NOMO-1 (cell line): Measurements from ENCODE around the gene TERT.

ENCODE experiments used
- DNase-seq, 2 experiments: peaks; one replicate each; lab custom pipeline; 2025; ENCODE audit not compliant: unreplicated experiment in 2 of 2; lab: John Stamatoyannopoulos, UW

The TERT gene

DNA sequence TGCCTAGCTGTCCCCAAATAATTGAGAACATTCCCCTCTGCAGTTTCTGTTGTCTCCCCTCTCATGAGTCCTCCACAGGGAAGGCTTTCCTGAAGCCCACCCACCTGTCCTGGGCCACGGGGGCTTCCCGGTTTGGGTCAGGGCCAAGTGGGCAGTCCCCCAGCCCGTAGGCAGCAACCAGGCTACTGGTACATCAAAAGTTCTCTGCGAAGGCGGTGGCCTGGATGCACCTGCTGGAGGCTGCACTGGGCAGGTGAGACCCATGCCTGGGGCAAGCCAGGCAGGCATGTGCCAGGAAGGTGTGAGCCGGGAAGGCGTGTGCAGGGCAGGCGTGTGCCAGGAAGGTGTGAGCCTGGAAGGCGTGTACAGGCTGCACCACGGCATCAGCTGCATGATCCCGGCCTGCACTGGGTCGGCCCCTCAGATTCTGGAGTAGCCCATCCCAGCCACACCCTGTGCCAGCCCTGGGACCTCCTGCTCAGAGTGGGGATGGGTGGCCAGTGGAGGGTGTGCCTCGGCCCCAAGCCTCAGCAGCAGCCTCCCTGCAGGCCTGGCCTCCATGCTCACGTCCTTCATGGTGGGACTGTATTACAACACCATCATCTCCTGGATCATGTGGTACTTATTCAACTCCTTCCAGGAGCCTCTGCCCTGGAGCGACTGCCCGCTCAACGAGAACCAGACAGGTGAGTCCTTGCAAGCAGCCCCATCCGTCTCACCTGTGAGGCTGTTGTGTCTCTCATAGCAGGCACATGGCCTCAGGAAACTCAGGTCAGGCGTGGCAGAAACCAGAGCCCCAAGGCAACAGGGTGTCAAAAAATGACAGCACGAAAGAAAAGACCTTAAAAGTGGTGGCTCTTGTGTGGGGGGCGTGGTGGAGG lies 84.7 kb downstream of the TERT start:
- no peak for DNase-seq

DNA sequence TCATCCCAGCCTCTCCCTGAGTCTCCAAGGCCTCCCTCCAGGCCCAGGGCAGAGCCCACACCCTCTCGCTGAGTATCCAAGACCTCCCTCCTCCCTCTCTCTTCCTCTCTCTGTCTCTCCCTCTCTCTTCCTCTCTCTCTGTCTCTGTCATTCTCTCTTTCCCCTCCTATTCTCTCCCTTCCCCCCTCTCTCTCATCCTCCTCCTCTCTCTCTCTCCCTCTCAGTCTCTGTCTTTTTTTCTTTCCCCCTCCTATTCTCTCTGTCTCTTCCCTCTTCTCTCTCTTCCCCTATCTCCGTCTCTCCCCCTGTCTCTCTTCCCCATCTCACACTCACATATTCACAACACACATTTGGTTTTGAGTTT lies 85.4 kb downstream of the TERT start:
- no peak for DNase-seq

DNA sequence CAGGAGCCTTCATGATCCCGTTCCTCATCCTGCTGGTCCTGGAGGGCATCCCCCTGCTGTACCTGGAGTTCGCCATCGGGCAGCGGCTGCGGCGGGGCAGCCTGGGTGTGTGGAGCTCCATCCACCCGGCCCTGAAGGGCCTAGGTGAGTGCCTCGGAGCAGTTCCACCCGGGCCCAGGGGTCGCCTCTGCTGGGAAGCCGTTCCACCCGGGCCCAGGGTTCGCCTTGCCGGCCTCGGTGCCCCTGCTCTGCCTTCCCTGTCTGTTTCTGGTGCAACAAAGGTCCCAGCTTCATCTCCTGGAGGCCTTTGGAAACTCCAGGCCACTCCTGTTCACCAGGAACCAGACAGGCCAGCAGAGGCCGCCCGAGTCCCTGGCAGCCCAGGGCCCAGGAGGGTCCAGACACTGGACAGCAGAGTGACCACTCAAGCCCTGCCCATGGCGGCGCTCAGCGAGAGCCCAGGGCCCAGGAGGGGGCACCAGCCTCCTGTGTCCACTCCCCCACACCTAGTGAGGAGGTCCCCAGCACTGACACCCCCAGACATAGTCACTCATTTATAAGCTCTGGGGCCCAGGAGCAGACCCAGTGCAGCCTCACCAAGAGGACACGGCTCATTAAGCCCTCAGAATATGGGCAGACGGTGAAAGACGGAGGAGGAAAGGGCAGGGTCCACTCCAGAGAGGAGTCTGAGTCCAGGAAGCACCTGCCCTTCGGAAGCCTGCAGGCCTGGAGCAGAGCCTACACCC lies 86.0 kb downstream of the TERT start:
- DNase-seq: no peak

DNA sequence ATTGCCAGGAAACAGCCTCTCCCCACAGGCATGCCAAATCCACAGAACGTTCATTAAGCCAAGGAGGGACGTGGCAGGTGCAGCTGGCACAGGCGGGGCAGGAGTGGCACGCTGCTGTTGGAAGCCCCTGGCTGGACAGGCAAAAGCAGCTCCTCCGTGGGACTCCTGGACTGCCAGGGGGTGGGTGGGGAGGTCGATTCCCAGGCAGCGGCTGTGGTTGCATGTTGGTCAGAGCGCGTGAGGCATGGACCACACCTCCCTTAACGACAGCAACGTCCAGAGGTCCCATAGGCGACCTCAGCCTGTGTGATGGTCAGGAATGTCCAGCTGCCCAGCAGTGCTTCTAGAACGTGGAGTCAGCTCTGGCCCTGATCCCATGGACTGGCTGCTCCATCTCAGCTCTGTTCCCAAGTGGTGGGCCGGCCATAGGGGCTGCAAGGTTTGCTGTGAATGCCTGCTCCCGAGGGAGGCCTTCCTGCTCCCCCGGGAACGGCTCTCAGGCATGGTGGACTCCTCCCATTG lies 86.6 kb downstream of the TERT start:
- no peak for DNase-seq

DNA sequence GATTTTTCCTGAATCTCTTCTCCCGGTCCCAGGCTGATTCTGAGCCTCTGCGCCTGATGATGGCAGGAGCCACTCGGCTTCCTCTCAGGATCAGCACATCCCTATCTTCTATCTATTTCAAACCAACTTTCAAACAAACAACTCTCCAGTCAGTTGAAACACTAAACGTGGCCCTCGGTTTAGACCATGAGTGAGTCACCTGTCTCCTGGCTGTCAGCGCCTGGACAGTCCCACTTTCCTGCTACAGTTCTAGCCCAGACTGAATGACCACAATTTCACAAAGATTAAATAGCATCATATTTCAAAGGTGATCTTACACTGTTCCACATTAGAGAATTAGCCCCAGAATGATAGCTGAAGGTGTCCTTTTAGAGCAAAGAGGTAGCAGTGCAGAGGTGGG lies 87.3 kb downstream of the TERT start:
- peak in 1 of 2 experiments; percentile 19 for DNase-seq

DNA sequence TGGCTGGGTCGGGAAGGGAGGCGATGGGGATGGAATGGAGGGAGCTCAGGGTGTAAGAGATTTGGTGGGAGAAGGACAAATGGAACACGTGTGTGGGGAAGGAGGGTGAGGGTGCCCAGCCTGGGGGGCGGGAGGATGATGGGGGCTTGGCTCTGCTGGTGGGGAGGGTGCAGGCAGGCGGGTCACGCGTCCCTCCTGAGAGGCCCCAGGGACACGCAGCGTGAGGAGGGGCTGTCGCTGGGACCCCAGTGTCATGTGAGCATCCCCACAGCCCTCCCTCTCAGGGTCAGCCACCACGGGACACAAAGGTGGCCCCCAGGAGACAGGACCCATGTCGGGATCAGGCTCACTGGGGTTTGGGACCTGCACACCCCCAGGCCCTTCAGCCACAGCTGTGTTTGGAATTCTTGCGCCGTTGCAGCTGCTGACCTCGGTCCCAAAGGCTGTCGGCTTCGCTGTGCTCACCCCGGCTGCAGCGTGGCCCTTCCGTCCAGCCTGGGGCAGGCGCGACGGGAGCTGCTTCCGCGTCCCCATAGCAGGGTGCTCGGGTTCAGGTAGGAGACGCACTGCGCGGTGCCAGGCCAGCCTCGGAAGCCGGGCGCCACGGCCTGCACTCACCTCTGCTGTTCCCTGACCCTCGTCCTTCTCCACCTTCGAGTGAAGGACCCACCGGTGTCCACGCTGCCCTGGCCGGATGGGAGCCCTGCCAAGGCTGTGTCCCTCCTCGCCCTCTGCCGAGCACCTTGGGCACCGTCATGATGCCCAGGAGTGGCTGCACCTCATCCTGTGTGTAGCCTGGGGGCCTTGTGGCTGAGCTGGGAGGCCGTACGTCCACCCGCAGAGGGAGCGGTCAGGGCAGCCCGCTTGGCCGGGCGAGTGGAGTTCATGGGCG lies 88.1 kb downstream of the TERT start:
- DNase-seq: no peak

DNA sequence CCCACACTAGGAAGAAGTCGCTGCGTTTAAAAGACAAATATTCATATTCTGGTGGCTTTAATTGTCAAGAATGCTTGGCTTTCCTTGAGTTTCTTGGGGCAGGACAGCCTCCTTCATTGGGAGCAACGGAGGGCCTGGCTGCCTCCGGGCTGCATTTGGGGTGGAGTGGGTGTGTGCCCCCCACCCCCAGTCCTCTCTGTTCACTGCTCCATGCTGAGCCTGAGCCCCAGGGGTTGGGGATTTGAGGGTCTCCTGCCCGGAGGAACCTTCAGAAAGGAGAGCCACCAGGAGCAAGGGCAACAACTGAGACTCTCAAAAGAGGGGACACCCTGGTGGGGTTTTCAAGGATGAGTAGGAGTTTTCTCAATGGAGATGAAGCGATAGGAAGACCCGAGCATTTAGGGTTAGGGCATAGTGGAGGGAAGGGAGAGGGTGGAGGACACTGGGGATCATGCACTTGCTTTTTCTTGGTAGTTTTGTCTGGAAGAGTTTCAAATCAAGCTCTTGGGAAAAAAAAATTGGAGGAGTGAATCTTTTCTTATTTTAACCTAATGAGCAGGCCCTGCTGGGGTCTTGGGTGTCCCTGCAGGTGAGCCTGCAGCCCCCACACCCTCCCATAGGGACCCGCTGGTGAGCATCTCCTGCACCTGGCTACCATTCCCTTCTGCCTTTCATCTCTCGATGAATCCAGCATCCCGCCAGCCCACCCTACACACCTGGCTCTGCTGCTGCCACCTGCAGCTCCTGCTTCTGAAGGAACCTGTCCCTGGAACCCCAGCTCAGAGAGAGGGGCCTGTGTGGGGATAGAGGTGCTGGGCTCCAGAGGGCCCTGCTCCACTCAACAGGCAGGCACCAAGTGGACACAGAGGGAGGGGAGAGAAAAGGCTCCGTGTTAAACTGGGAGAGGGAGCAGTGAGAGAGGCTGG lies 89.3 kb downstream of the TERT start:
- DNase-seq: no peak

DNA sequence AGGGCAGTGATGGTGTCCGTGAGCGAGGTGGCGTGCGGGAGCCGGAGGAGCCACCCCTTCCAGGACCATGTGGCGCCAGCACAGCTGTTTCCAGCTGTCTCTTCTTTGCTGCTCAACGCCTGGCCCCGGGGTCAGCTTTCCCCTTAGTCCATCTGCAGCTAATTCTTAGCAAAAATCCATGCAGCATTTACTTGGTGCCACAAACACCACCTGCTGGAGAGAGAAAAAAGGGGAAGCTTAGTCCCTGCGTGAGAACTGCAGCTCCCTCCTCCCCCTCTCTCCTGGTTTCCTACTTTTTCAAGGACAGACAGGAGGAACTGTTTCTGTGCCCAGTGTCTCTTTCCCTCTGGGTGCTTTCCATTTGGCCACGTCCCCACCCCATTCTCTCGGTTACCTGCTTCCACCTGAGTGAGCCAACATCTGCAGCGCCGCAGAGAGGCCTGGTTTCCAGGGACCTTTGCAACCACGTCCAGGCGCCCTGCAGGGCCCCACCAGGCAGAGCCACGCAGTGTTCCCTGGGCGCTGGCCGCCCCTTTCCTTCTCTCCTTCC lies 90.1 kb downstream of the TERT start:
- DNase-seq: peak; percentile 77 to 79

DNA sequence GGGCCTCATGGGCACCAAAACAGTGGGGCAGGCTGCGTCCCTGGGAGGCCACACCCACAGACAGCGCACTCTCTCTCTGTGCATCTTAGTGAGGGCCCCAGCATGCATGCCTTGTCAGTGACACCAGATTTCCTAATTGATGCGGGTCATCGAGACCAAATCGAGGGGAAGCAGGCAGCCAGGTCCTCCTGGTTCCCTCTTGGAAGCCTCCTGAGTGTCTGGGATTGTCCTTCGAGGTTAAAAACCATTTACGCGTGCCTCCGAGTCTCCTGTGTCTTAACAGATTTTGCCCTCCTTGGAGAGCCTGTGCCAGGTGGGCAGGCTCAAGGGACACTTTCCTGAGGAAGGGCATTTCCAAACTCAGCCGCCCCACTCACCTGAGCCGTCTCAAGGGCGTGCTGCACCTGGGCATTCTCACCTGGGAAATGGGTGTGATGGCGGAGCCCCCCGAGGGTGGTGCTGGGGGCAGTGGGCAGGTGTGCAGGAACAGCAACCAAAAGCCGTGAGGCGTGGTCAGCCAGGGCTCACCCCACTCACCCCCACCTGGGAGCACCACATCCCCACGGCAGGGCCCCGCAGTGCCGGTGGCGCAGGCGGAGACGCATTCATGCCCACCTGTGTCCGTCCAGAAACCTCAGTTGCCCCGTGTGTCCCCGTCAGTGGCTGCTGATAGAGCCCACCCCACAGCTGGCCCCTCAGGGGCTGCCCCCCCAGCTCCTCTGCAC lies 90.7 kb downstream of the TERT start:
- DNase-seq: no peak

DNA sequence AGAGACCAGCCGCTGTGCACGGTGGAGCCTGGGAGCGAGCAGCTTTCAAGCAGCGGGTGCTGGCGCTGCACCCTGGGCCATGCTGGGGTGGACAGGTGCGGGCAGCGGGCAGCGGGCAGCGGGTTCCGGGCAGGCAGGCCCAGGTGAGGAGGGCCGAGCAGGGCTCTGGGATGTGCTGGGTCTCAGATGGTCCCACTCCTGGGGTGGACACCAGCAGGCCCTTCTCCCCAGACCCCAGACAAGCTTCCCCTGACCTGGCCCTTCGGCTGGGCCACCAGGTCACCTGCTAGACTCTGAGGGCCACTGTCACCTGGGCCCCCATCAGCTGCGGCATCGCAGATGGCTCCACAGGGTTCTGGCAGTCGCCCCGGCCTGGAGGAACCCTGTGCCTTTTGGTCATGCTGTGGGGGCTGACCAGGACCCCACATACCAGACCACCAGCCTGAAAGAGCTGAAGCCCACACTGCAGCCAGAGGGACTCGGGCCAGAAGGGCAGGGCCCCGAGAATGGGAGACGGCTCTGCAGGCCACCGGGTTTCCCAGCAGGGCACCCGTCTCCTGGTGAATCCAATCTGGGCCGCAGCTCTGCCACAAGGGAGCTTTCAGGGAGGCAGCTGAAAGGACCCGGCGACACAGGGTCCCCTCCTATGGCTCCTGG lies 91.4 kb downstream of the TERT start:
- DNase-seq: no peak
